Activated CD8-positive, alpha-beta memory T cell treated with anti-CD3 and anti-CD28 coated beads for 36 hours (primary cell): Measurements from ENCODE around the gene DNAL1. TPM values are rescaled to one million over a fixed set of nuclear protein-coding genes. Genes with fewer than 3 reads are reported as not detected.

Source experiments
- CTCF ChIA-PET: fragments of 350-600 bp; sonication (Branson Sonifier 250); formaldehyde crosslinking; loops from one replicate; lab custom pipeline; 2021; ENCODE audit warnings: antibody characterized with exemption; lab: Charles Lee
- POLR2A ChIA-PET: fragments of 350-600 bp; sonication (Branson Sonifier 250); formaldehyde crosslinking; loops from one replicate; lab custom pipeline; 2021; ENCODE audit warnings: antibody characterized with exemption; lab: Charles Lee
- total RNA-seq, 2 experiments: library from RNA; stranded (reverse); gene quantifications; one replicate each; pipeline ENCODE4 v1.2.3, GENCODE V29; 2021

The DNAL1 gene
- total RNA-seq, 2 experiments from 2014 or later: 9.9 TPM

DNA sequence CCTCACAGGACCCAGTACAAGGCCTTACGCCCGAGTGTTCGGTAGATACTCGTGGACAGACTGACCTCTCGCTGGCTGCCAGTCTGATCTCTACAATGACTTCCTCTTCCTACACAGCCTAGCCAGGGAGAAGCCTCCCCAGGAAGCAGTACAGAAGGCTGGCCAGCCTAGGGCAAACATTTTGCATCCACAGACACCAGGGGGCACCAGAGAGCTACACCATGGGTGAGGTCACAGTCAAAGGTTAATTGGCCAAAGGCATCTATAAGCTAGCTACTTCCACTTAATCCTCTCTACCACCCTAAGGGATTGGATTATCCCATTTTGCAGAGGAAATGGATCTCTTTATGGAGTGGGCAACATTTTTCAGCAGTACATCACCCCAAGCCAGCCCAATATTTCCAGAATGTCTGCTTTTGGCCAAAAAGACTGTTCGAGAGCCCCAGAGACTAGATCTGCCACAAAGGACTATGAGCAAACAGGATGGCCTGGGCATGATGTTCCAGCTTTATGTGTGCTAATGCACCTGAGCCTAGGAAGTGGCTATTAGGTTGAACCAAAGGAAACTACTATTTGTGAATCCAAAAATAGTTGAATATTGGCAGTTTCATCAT lies 84.0 kb downstream of the DNAL1 start:
- ChIA-PET CTCF (interaction anchor here (0.6 to 4.8 kb wide), 24 partner anchors 9 to 271 kb away, joined by 3 to 28 read pairs (median 5); a partner anchor contains a TSS), POLR2A (interaction anchor here (1.4 to 1.5 kb wide), 3 partner anchors 14 to 57 kb away, joined by 4 to 5 read pairs (median 5); partner anchors contain the start of gene PNMA1)

DNA sequence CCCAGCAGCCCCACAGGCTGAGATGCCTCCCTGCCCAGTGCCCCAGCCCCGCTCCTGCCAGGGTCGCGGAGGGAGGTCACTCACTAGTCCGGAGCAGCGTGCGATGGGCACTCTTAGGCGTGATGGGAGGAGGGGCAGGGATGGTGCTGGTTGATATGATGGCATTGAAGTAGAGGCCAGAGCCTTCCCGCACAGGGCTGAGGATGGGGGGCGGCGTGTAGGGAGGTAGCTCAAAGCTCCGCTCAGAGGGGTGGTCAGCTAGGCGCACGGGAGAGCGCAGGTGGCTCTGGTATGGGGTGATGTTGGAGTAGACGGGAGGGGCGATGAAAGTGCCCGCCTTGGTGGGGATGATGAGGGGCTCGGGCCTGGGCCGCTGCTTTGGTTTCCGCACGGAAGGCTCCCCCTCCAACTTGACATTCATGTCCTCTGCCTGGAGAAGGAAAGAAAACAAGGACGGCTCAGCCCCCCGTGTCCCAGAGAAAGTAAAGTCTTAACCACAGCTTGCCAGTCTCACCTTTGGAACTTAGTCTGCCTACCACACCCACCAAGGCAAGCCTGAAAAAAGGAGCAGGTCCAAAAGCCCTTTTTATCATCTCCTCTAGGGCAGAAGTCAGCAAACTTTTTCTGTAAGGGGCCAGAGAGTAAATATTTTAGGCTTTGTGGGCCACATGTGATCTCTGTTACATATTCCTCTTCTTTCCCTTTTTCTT lies 84.9 kb downstream of the DNAL1 start:
- CTCF ChIA-PET: interaction anchor here (0.7 to 4.8 kb wide), 20 partner anchors 13 to 270 kb away, joined by 3 to 28 read pairs (median 4); a partner anchor contains a TSS
- POLR2A ChIA-PET: interaction anchor here (1.4 to 1.5 kb wide), 2 partner anchors 29 to 56 kb away, joined by 5 read pairs; no protein-coding TSS in a partner anchor

GRCh38 chr14:73731111-73731510 lies 86.3 kb downstream of the DNAL1 start:
- CTCF ChIA-PET: interaction anchor here (1.1 to 4.8 kb wide), 7 partner anchors 16 to 121 kb away, joined by 3 to 28 read pairs (median 4); a partner anchor contains a TSS
- POLR2A ChIA-PET: interaction anchor here (0.7 kb wide), 1 partner anchor 120 kb away, joined by 3 read pairs; the partner anchor contains the start of gene PTGR2

DNA sequence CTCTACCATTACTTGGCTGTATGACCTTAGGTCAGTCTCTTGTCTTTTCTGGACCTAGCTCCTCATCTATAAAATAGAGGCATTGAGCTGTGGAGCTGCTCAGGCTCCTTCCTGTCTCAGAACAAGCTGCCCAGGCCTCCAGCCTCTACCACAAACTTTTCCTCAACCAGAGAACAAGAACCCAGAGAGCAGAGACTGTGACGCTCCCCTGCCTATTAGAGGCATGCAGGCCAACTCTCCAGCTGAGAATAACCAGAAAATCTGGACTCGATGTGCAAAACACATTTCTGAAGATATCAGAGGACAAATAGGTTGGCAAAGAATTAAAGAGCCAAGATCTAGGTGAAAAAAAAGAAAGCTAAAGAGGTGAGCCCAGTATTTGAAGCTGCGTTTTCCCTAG lies 87.2 kb downstream of the DNAL1 start:
- CTCF ChIA-PET: interaction anchor here (1.4 kb wide), 1 partner anchor 120 kb away, joined by 3 read pairs; no protein-coding TSS in a partner anchor
- POLR2A ChIA-PET: interaction anchor here (0.7 kb wide), 1 partner anchor 119 kb away, joined by 3 read pairs; the partner anchor contains the start of gene PTGR2

DNA sequence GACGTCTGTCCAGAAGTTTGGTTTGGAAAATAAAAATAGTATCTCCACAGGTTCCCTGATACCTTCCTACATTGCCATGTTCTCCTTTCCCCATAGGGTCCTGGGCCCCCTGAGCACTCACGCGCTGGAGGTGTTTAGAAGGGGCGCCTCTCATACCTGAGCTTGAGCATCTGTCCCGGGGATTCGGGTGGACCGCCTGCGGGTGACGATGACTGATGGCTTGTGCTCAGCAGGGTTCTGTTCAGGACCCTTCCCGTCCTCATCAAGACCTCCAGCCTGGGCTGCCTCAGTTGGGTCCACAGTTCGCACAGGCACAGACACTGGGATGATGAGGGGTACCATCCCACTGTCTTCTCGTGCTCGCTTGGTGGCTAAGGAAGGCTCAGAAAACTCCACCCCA lies 92.1 kb downstream of the DNAL1 start:
- ChIA-PET CTCF (no interaction called here), POLR2A (interaction anchor here (0.7 kb wide), 1 partner anchor 13 kb away, joined by 11 read pairs; no protein-coding TSS in a partner anchor)

DNA sequence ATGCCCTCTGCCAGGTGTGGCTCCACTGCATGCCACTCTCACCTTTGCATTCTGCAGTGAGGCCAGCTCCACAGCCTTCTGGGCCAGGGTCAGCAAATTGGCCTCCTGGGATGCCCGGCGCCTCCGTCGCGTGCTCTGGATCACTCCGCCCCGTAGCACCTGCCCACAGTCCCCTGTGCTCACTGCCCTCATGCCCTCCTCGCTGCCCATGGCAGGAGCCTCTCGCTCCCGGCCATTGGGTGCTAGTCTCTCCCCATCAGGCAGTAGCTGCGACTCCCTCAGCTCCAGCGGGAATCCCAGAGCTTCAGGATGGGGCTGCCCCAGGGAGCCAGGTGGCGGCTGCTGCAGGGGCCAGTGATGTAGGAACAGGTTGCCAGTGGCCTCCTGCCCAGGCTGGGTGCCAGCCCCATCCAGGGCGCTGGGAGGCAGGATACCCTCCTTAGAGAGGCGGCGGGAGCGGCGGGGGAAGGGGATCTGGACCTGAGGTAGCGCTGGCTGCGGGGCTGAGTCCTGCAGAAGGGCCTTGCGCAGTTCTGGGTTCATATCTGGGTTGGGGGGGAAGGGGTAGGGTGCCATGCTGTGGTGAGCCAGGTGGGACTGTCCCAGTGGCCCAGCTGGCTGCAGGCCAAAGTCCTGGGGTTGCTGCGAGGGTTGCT lies 93.9 kb downstream of the DNAL1 start:
- ChIA-PET POLR2A (no interaction called here), CTCF (interaction anchor here (0.5 to 7.8 kb wide), 5 partner anchors 10 to 284 kb away, joined by 3 to 57 read pairs (median 3); no protein-coding TSS in a partner anchor)

- CTCF ChIA-PET: interaction anchor here (0.5 to 7.8 kb wide), 6 partner anchors 10 to 285 kb away, joined by 3 to 57 read pairs (median 3); no protein-coding TSS in a partner anchor
- POLR2A ChIA-PET: no interaction called here
Observed at GRCh38 chr14:73739174-73739898, 94.5 kb downstream of the DNAL1 start.

DNA sequence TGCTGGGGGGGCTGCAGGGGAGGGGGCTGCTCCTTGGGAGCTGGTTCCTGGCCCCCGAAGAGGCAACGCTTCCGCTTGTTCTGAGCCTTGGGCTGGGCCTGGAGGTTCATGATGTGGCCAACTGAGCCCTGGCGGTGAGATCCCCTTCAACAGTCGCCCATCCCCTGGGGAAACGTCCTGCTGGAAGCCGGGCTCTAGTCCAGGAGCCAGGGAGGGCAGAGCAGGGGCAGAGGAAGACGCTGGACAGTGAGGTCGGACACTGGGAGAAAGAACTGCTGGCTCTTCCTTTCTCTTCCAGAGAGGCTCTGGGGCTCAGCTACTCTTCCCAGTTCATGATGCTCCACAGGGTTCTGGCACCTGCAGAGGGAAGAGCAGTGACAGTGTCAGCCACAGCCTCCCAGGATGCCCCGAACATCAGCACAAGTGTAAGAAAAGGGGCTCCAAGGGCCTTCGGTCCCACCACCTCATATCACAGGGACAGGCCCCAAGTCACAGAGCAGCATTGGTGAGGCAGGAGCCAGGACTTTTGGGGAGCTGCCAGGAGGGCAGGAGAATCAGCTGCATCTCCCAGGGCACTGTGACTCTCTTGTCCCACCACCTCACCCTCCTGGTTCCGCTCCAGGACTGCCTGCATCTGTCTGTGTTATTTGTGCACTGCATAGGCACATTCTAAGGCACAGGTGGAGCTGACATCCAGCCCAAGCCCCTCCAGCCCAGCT lies 95.3 kb downstream of the DNAL1 start:
- ChIA-PET POLR2A (interaction anchor here (5.1 to 5.5 kb wide), 2 partner anchors 14 to 19 kb away, joined by 28 to 38 read pairs; a partner anchor contains a TSS), CTCF (interaction anchor here (1.1 to 7.8 kb wide), 4 partner anchors 9 to 46 kb away, joined by 3 to 57 read pairs (median 6); no protein-coding TSS in a partner anchor)

GRCh38 chr14:73740618-73741326 lies 96.0 kb downstream of the DNAL1 start:
- POLR2A ChIA-PET: interaction anchor here (0.5 to 5.5 kb wide), 3 partner anchors 13 to 90 kb away, joined by 3 to 38 read pairs (median 28); a partner anchor contains a TSS
- CTCF ChIA-PET: interaction anchor here (0.7 to 7.8 kb wide), 8 partner anchors 9 to 45 kb away, joined by 3 to 57 read pairs (median 6); no protein-coding TSS in a partner anchor

GRCh38 chr14:73741386-73741875 lies 96.6 kb downstream of the DNAL1 start:
- POLR2A ChIA-PET: interaction anchor here (0.5 to 5.5 kb wide), 7 partner anchors 12 to 145 kb away, joined by 3 to 38 read pairs (median 6); partner anchors contain the start of gene ZNF410
- CTCF ChIA-PET: interaction anchor here (0.7 to 7.8 kb wide), 9 partner anchors 12 to 44 kb away, joined by 3 to 57 read pairs (median 7); no protein-coding TSS in a partner anchor

DNA sequence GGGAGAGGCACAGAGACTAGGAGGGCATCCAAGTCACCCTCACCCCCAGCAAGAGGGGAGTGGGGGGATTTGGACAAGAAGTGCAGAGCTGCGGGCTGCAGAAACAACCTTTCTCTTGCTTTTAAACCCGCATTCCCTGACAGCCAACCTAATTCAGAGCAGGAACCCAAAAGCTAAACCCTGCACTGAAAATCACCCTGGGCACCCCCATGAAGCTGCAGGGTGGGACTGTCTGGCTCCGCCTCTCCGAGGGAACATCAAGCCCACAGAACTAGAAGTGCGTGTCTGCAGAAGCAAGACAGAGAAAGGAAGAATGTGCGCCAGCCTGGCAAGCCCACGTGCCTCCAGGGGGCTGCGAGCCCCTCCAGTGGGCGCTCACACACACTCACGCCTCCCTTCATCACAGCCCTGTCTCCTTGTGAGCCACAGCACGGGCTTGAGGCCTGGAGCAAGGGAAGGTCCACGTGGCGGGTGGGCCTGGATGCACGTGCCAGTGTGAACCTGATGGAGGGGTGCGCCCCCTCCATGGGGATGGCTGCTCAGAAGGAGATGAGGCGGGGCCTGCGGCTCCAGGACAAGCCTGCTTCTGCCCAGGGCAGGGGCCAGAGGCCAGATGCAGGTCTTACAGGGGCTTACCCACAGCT lies 97.2 kb downstream of the DNAL1 start:
- ChIA-PET CTCF (interaction anchor here (1.1 to 7.8 kb wide), 9 partner anchors 11 to 145 kb away, joined by 3 to 57 read pairs (median 10); partner anchors contain the start of gene ZNF410), POLR2A (interaction anchor here (0.9 to 5.5 kb wide), 6 partner anchors 12 to 144 kb away, joined by 3 to 38 read pairs (median 6); partner anchors contain the start of gene ZNF410)

- POLR2A ChIA-PET: interaction anchor here (0.9 to 5.5 kb wide), 6 partner anchors 11 to 144 kb away, joined by 3 to 38 read pairs (median 6); partner anchors contain the start of gene ZNF410
- CTCF ChIA-PET: interaction anchor here (1.1 to 7.8 kb wide), 8 partner anchors 11 to 144 kb away, joined by 3 to 57 read pairs (median 12); partner anchors contain the start of gene ZNF410
Observed at GRCh38 chr14:73742520-73743238, 97.9 kb downstream of the DNAL1 start.

GRCh38 chr14:73743431-73743931 lies 98.7 kb downstream of the DNAL1 start:
- CTCF ChIA-PET: interaction anchor here (1.4 to 7.8 kb wide), 7 partner anchors 10 to 143 kb away, joined by 4 to 57 read pairs (median 14); partner anchors contain the start of gene ZNF410
- POLR2A ChIA-PET: interaction anchor here (2.0 to 5.5 kb wide), 3 partner anchors 10 to 44 kb away, joined by 7 to 38 read pairs (median 28); a partner anchor contains a TSS

GRCh38 chr14:73744175-73744867 lies 99.5 kb downstream of the DNAL1 start:
- ChIA-PET CTCF (interaction anchor here (0.6 to 7.8 kb wide), 8 partner anchors 9 to 197 kb away, joined by 3 to 57 read pairs (median 7); a partner anchor contains a TSS), POLR2A (interaction anchor here (0.5 to 5.5 kb wide), 6 partner anchors 10 to 214 kb away, joined by 3 to 38 read pairs (median 4); a partner anchor contains a TSS)
